Measurements from ENCODE around the gene GMPPA. TPM values are rescaled to one million over a fixed set of nuclear protein-coding genes. Genes with fewer than 3 reads are reported as not detected.

Gene GMPPA
- polyA plus RNA-seq, 2 of the 4 experiments (the other 2 are of a cell fraction), result 36.2 to 46.2 TPM

DNA sequence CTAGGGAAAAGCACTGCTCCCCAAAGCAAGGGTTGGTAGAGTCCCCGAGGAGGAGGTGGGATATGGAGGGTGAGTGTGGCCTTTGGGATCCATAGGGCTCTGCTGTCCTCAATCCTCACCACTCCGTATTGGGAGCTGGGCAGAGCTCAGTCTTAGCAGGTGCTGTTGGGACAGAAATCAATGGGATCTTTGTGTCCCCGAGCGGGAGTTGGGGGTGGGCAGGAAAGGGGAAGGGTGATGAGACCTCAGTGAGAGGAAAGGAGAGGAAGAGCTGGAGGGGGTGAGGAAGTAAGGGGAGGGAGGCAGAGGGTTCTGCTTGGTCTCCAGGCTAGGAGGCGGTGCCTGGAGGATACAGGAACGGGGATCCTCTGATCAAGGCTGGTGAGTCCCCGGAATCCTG is 18.2 kb downstream of the GMPPA start:
- no peak overlapping the region for H3K4me2 ChIP-seq
- ATAC-seq (no peak), DNase-seq (ENCODE audit: low read depth in 1 of 2, low spot score in 1 of 2) (no peak), FAIRE-seq (no peak)
- H3K9me3 ChIP-seq, result no peaks in the 10 kb centered on the region
- no peak for TF ChIP-seq RFX5 (IDR thresholded peaks at IDR 0.05)
- TF ChIP-seq REST (IDR thresholded peaks at IDR 0.05), result no peak
- TF ChIP-seq GATA3 (IDR thresholded peaks at IDR 0.05; ENCODE audit: borderline replicate concordance), result no peak
- no peak for TF ChIP-seq POLR2AphosphoS2 (conservative IDR thresholded peaks at IDR 0.05; ENCODE audit: low read length)
- TF ChIP-seq ESRRA (IDR thresholded peaks at IDR 0.05; ENCODE audit: borderline replicate concordance, low read length), result no peak
- no peak for TF ChIP-seq EP300 (IDR thresholded peaks at IDR 0.05)
- H3K4me1 ChIP-seq, result peaks cover 11% of the 10 kb centered on the region
- no peak overlapping the region for H3K4me3 ChIP-seq
- ChIA-PET POLR2A (no interaction called here), CTCF (interaction anchor here (0.7 to 79.1 kb wide), 4 partner anchors 13 to 114 kb away, joined by 3 to 3291 read pairs (median 86); partner anchors contain the start of genes ASIC4, GMPPA and SPEG)
- H3K27ac ChIP-seq, result no peak overlapping the region
- 74% methylated on average over 7 of the region's 7 CpGs for WGBS (ENCODE audit: missing lambda C conversion rate)

GRCh38 chr2:219517954-219518778 is 19.5 kb downstream of the GMPPA start:
- ChIA-PET POLR2A (interaction anchor here (1.0 kb wide), 1 partner anchor 20 kb away, joined by 5 read pairs; the partner anchor contains the start of gene GMPPA), CTCF (interaction anchor here (0.7 to 79.1 kb wide), 7 partner anchors 11 to 126 kb away, joined by 3 to 3291 read pairs (median 4); partner anchors contain the start of genes ASIC4, GMPPA and SPEG)
- no peak overlapping the region for H3K4me2 ChIP-seq
- H3K27ac ChIP-seq, result no peak overlapping the region
- no peak for FAIRE-seq
- DNase-seq (ENCODE audit: low read depth in 1 of 2, low spot score in 1 of 2), result no peak
- H3K9me3 ChIP-seq, result no peaks in the 10 kb centered on the region
- no peak for ATAC-seq
- H3K4me1 ChIP-seq, result peaks cover 17% of the 10 kb centered on the region
- TF ChIP-seq TP53 (CRISPR knock-in tag; IDR thresholded peaks at IDR 0.05) (no peak), EHF (CRISPR knock-in tag; IDR thresholded peaks at IDR 0.05) (no peak), ZSCAN20 (CRISPR knock-in tag; IDR thresholded peaks at IDR 0.05) (no peak)
- 51% methylated on average over 9 of the region's 10 CpGs for WGBS (ENCODE audit: missing lambda C conversion rate)
- no peak overlapping the region for H3K4me3 ChIP-seq

DNA sequence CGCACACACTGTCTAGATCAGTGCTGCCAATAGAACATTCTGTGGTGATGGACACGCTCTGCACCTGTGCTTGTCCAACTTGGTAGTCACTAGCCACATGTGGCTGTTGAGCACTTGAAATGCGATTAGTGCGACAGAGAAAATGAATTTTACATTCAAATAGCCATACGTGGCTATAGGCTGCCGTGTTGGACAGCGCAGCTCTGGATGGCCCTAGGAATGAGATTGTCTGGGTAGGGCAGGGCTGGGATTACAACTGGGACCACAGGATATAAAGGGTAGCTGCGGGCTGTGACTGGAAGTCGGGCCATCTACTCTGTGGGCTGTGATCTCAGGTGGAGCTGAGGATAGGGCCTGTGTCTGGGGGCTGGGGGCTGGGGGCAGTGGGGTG is 20.8 kb downstream of the GMPPA start:
- ChIA-PET POLR2A (no interaction called here), CTCF (interaction anchor here (1.1 to 79.1 kb wide), 4 partner anchors 10 to 117 kb away, joined by 3 to 3291 read pairs (median 86); partner anchors contain the start of genes ASIC4, GMPPA and SPEG)
- H3K4me2 ChIP-seq, result no peak overlapping the region
- H3K4me1 ChIP-seq, result peaks cover 17% of the 10 kb centered on the region
- 65% methylated on average over 9 of the region's 9 CpGs for WGBS (ENCODE audit: missing lambda C conversion rate)
- no peak overlapping the region for H3K27ac ChIP-seq
- no peaks in the 10 kb centered on the region for H3K9me3 ChIP-seq
- TF ChIP-seq HEYL (CRISPR knock-in tag; IDR thresholded peaks at IDR 0.05), result no peak
- TF ChIP-seq SREBF2 (IDR thresholded peaks at IDR 0.05), result no peak
- TF ChIP-seq ATOH8 (CRISPR knock-in tag; IDR thresholded peaks at IDR 0.05; ENCODE audit: low read depth), result no peak
- FAIRE-seq, result no peak
- no peak for ATAC-seq
- DNase-seq (ENCODE audit: low read depth in 1 of 2, low spot score in 1 of 2), result no peak
- H3K4me3 ChIP-seq, result no peak overlapping the region

DNA sequence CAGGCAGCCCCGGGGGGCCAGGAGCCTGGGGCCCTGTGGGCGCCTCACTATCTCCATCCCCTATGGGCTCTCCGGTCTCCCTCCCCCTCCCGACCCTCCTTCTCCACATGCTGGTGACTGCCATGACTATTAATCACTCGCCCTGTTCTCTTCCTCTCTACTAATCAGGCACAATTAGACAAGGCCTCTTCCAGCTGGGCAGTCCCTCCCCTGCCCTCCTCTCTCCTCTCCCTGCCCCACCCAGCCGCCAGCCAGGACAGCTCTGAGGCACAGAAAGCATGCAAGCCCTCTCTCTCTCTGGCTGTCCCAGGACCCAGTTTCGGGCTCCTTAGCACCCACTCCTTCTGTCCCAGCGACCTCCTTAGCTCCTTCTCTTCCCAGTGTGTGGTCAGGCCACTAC is 21.4 kb downstream of the GMPPA start:
- CTCF ChIA-PET, result interaction anchor here (1.1 to 79.1 kb wide), 7 partner anchors 9 to 117 kb away, joined by 3 to 3291 read pairs (median 9); partner anchors contain the start of genes ASIC4, CHPF, GMPPA and SPEG
- Histone ChIP-seq H3K9me3 (no peaks in the 10 kb centered on the region), H3K27ac (no peak overlapping the region), H3K4me3 (no peak overlapping the region), H3K4me2 (no peak overlapping the region), H3K4me1 (peaks cover 17% of the 10 kb centered on the region)
- TF ChIP-seq MYC (IDR thresholded peaks at IDR 0.05; ENCODE audit: borderline replicate concordance, low read length), result no peak
- TF ChIP-seq HDAC2 (IDR thresholded peaks at IDR 0.05), result no peak
- TF ChIP-seq GATA3 (IDR thresholded peaks at IDR 0.05; ENCODE audit: borderline replicate concordance), result no peak
- TF ChIP-seq FOXS1 (CRISPR knock-in tag; IDR thresholded peaks at IDR 0.05), result no peak
- no peak for TF ChIP-seq ZSCAN20 (CRISPR knock-in tag; IDR thresholded peaks at IDR 0.05)
- TF ChIP-seq ESRRA (IDR thresholded peaks at IDR 0.05; ENCODE audit: borderline replicate concordance, low read length), result no peak
- TF ChIP-seq HOXA7 (CRISPR knock-in tag; IDR thresholded peaks at IDR 0.05), result no peak
- no peak for TF ChIP-seq CBX2 (IDR thresholded peaks at IDR 0.05; ENCODE audit: borderline replicate concordance, low read depth)
- no peak for TF ChIP-seq ZNF302 (CRISPR knock-in tag; IDR thresholded peaks at IDR 0.05)
- no peak for TF ChIP-seq JUN (IDR thresholded peaks at IDR 0.05)
- no peak for TF ChIP-seq RNF2 (IDR thresholded peaks at IDR 0.05; ENCODE audit: borderline replicate concordance, low read depth)
- TF ChIP-seq PHF8 (IDR thresholded peaks at IDR 0.05; ENCODE audit: borderline replicate concordance, low read depth), result no peak
- 66% methylated on average over 8 of the region's 8 CpGs for WGBS (ENCODE audit: missing lambda C conversion rate)
- FAIRE-seq (no peak), ATAC-seq (no peak), DNase-seq (ENCODE audit: low read depth in 1 of 2, low spot score in 1 of 2) (no peak)
- POLR2A ChIA-PET, result interaction anchor here (0.8 to 1.4 kb wide), 2 partner anchors 10 to 22 kb away, joined by 3 read pairs; partner anchors contain the start of gene GMPPA

Data from A549 (cell line).